ENCODE data around the gene CCDC87. TPM values are rescaled to one million over a fixed set of nuclear protein-coding genes. Genes with fewer than 3 reads are reported as not detected.

Gene CCDC87
- total and polyA plus RNA-seq, 2 of the 8 experiments (the other 6 are each of a cell fraction or from before 2014, with no cell fraction given), result 0.32 to 0.99 TPM

- no peak for TF ChIP-seq CREB1 (IDR thresholded peaks at IDR 0.05)
- no peak for TF ChIP-seq TAF1 (IDR thresholded peaks at IDR 0.05; ENCODE audit: low read depth, low read length)
- no peak for TF ChIP-seq SP1 (IDR thresholded peaks at IDR 0.05; ENCODE audit: low read depth, low read length)
- TF ChIP-seq POU5F1 (IDR thresholded peaks at IDR 0.05; ENCODE audit: low read depth, low read length), result no peak
- no peak for TF ChIP-seq YY1 (IDR thresholded peaks at IDR 0.05; ENCODE audit: low read depth, low read length)
- TF ChIP-seq SIRT6 (IDR thresholded peaks at IDR 0.05; ENCODE audit: low read length), result no peak
- no peak for TF ChIP-seq SAP30 (IDR thresholded peaks at IDR 0.05; ENCODE audit: insufficient read depth, insufficient replicate concordance, low read length)
Observed at GRCh38 chr11:66637557-66638176, 44.8 kb upstream of the CCDC87 start (continued).
